Liver (tissue), 9 donors: Measurements from ENCODE around the gene STEAP3. TPM values are rescaled to one million over a fixed set of nuclear protein-coding genes. Genes with fewer than 3 reads are reported as not detected.
A peak's percentile ranks its signal among the peaks of the same experiment; 100 is the strongest.

ENCODE experiments used
- DNase-seq: peaks from one replicate; pipeline ENCODE4 v3.0.0-alpha.2; 2017; ENCODE audit warnings: low spot score
- H3K27ac ChIP-seq, 2 donors: one replicate each; pipeline ENCODE4 v1.7.0; 2013; ENCODE audit warnings: inconsistent platforms in 2 of 2, low read length in 2 of 2, control low read depth in 1 of 2, low read depth in 1 of 2, mild to moderate bottlenecking in 1 of 2
- H3K27me3 ChIP-seq, 4 donors: one replicate each; pipeline versions ENCODE4 v1.6.1 to v1.7.0; 2013; ENCODE audit warnings: low read length in 3 of 4, inconsistent platforms in 1 of 4, mild to moderate bottlenecking in 1 of 4, moderate library complexity in 1 of 4; ENCODE audit not compliant: control insufficient read depth in 4 of 4, insufficient read depth in 4 of 4
- H3K36me3 ChIP-seq, 4 donors: one replicate each; pipeline versions ENCODE4 v1.6.1 to v1.7.0; 2013; ENCODE audit warnings: low read length in 3 of 4, mild to moderate bottlenecking in 3 of 4, low read depth in 1 of 4, moderate library complexity in 1 of 4; ENCODE audit not compliant: control insufficient read depth in 4 of 4, insufficient read depth in 3 of 4
- H3K4me1 ChIP-seq, 4 donors: one replicate each; pipeline versions ENCODE4 v1.6.1 to v1.7.0; 2013; ENCODE audit warnings: low read length in 3 of 4, mild to moderate bottlenecking in 3 of 4, moderate library complexity in 1 of 4; ENCODE audit not compliant: control insufficient read depth in 4 of 4, insufficient read depth in 4 of 4
- H3K4me3 ChIP-seq, 3 donors: one replicate each; pipeline versions ENCODE4 v1.6.1 to v1.7.0; 2013; ENCODE audit warnings: low read length in 3 of 3, control low read depth in 1 of 3, low read depth in 1 of 3, mild to moderate bottlenecking in 1 of 3
- H3K9ac ChIP-seq, 2 donors: one replicate each; pipeline ENCODE4 v1.7.0; 2013; ENCODE audit warnings: low read length in 2 of 2, mild to moderate bottlenecking in 2 of 2, moderate library complexity in 2 of 2, control low read depth in 1 of 2, low read depth in 1 of 2
- H3K9me3 ChIP-seq, 4 donors: one replicate each; pipeline versions ENCODE4 v1.6.1 to v1.7.0; 2013; ENCODE audit warnings: low read length in 3 of 4; ENCODE audit not compliant: control insufficient read depth in 4 of 4
- CTCF ChIP-seq: fragments of 150-350 bp; IDR thresholded peaks from 2 replicates; pipeline ENCODE4 v1.5.1; 2017; ENCODE audit warnings: improper control_type of control experiment, low read depth, low read length; ENCODE audit not compliant: missing input control
- EGR1 ChIP-seq, 2 donors: IDR thresholded peaks; 2 replicates each; pipeline ENCODE4 v1.6.1; 2016 to 2018; ENCODE audit warnings: antibody characterized with exemption in 2 of 2, low read depth in 2 of 2
- FOXA1 ChIP-seq: IDR thresholded peaks from 2 replicates; pipeline ENCODE4 v1.6.1; 2016; ENCODE audit warnings: antibody characterized with exemption
- FOXA2 ChIP-seq: IDR thresholded peaks from 2 replicates; pipeline ENCODE4 v1.6.1; 2016; ENCODE audit warnings: antibody characterized with exemption
- GABPA ChIP-seq, 2 donors: IDR thresholded peaks in 1 of 2; conservative IDR thresholded peaks in 1 of 2; 2 replicates each; pipeline ENCODE4 v1.6.1; 2016; ENCODE audit warnings: antibody characterized with exemption in 2 of 2, mild to moderate bottlenecking in 1 of 2, moderate library complexity in 1 of 2
- HNF4A ChIP-seq, 2 donors: conservative IDR thresholded peaks; 2 replicates each; pipeline ENCODE4 v1.6.1; 2016; ENCODE audit warnings: antibody characterized with exemption in 2 of 2, mild to moderate bottlenecking in 2 of 2
- HNF4G ChIP-seq: IDR thresholded peaks from 2 replicates; pipeline ENCODE4 v1.6.1; 2016; ENCODE audit warnings: antibody characterized with exemption
- JUND ChIP-seq, 2 donors: IDR thresholded peaks; 2 replicates each; pipeline ENCODE4 v1.6.1; 2016; ENCODE audit warnings: antibody characterized with exemption in 2 of 2
- MAX ChIP-seq: IDR thresholded peaks from 2 replicates; pipeline ENCODE4 v1.6.1; 2016; ENCODE audit warnings: antibody characterized with exemption
- NR2F2 ChIP-seq: IDR thresholded peaks from 2 replicates; pipeline ENCODE4 v1.6.1; 2016; ENCODE audit warnings: antibody characterized with exemption
- RAD21 ChIP-seq, 2 donors: IDR thresholded peaks; 2 replicates each; pipeline ENCODE4 v1.6.1; 2016; ENCODE audit warnings: antibody characterized with exemption in 2 of 2, mild to moderate bottlenecking in 2 of 2
- RXRA ChIP-seq, 2 donors: IDR thresholded peaks; 2 replicates each; pipeline ENCODE4 v1.6.1; 2017 to 2018; ENCODE audit warnings: antibody characterized with exemption in 2 of 2, mild to moderate bottlenecking in 1 of 2
- SP1 ChIP-seq: IDR thresholded peaks from 2 replicates; pipeline ENCODE4 v1.6.1; 2018; ENCODE audit warnings: antibody characterized with exemption, mild to moderate bottlenecking
- TAF1 ChIP-seq: conservative IDR thresholded peaks from 2 replicates; pipeline ENCODE4 v1.6.1; 2016; ENCODE audit warnings: antibody characterized with exemption, mild to moderate bottlenecking
- YY1 ChIP-seq: IDR thresholded peaks from 2 replicates; pipeline ENCODE4 v1.6.1; 2016; ENCODE audit warnings: antibody characterized with exemption, mild to moderate bottlenecking
- WGBS: extraction: QIAGEN DNeasy Blood & Tissue Kit; methylation state at CpG from one replicate; pipeline ENCODE4 v1.1.7; 2013; 5-methylcytosine and 5-hydroxymethylcytosine counted together
- polyA plus RNA-seq, 2 donors: library from polyadenylated mRNA; stranded (reverse) in 1 of 2; unstranded in 1 of 2; fragments of 200-250 nt in 1 of 2; fragments of >200 nt in 1 of 2; fragmentation: Nextera tagmentation in 1 of 2; extraction: Ambion mirVana in 1 of 2; gene quantifications; one replicate each; pipeline versions ENCODE4 v1.2.1 to v1.2.3, GENCODE V29; 2013 to 2015
- total RNA-seq, 2 donors: library from RNA; depleted of rRNA; stranded (reverse); fragments of >200 nt; gene quantifications; one replicate each; pipeline ENCODE4 v1.2.3, GENCODE V29; 2014
- TF ChIP-seq, protein P1 (sequence below): IDR thresholded peaks from 2 replicates; pipeline ENCODE4 v1.6.1; 2016; ENCODE audit warnings: antibody characterized with exemption, mild to moderate bottlenecking
- TF ChIP-seq, protein P2 (sequence below): IDR thresholded peaks from 2 replicates; pipeline ENCODE4 v1.6.1; 2016; ENCODE audit warnings: antibody characterized with exemption
- TF ChIP-seq, protein P3 (sequence below): IDR thresholded peaks from 2 replicates; pipeline ENCODE4 v1.6.1; 2016; ENCODE audit warnings: antibody characterized with exemption
- donor health status: healthy.
- donor health status: healthy.
- donor health status: healthy.
- donor health status: healthy.
- donor health status: healthy.

STEAP3 gene, protein sequence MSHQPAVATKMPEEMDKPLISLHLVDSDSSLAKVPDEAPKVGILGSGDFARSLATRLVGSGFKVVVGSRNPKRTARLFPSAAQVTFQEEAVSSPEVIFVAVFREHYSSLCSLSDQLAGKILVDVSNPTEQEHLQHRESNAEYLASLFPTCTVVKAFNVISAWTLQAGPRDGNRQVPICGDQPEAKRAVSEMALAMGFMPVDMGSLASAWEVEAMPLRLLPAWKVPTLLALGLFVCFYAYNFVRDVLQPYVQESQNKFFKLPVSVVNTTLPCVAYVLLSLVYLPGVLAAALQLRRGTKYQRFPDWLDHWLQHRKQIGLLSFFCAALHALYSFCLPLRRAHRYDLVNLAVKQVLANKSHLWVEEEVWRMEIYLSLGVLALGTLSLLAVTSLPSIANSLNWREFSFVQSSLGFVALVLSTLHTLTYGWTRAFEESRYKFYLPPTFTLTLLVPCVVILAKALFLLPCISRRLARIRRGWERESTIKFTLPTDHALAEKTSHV
- total RNA-seq: 100 to 1,000 TPM in 1 of 2 donors, 10 to 100 TPM in 1; 44.4 to 153 TPM
- polyA plus RNA-seq: 100 to 1,000 TPM in 1 of 2 donors, 10 to 100 TPM in 1; 73.5 to 158 TPM

DNA sequence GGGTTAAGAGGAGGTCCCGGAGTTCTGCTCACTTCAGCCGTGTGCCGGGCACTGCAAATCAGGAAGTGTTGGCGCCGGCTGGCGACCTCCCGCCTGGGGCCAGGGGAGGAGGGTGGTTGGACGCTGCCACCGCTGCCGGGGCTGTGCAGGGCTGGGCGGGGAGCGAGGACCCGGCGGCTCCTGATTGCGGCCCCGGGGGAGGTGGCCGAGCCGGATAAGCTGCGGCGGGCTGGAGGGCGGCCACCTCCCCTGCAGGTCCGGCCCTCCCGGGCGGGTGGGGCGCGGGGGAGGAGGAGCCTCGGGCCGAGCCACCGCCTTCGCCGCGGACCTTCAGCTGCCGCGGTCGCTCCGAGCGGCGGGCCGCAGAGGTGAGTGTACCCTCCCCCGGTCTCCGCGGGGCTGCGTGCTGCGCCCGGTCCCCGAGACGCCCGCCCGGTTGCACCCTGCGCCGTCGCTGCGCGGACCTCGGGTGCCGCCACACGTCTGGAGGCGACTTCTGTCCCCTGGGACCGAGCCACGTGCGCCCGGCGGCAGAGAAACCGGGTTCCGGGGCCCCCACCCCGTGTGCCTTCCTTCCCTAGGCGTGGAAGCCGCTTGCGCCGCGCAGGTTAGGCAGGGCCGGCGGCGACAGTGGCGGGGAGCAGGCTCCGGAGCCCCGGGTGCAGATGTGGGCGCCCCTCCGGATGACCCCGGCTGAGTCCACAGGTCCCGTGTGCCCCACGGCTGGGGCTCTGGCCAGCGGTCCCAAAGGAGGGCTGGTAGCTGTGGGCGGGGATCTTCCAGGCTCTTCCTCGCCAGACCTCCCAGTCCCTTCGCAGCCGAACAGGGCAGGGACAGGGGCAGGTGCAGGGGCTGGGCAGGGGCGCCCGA, at the start of gene STEAP3:
STEAP3 (plus strand) TSS at position 314 of the 870 bp plus-strand sequence. CDS start 7,179 bp downstream, outside the sequence.
- Histone ChIP-seq H3K4me3 (peak within 1 kb of the TSS; percentile 68 to 84 (median 80)), H3K36me3 (peaks cover 0 to 4% (median under 1%) of the 10 kb centered on the region in 4 donors), H3K27ac (peak within 1 kb of the TSS; percentile 84 to 91), H3K9me3 (no peaks in the 10 kb centered on the region), H3K9ac (peak within 1 kb of the TSS; percentile 14 to 57), H3K27me3 (no peaks in the 10 kb centered on the region), H3K4me1 (peaks cover 3 to 68% (median 54%) of the 10 kb centered on the region in 4 donors)
- TF ChIP-seq, protein P1, sequence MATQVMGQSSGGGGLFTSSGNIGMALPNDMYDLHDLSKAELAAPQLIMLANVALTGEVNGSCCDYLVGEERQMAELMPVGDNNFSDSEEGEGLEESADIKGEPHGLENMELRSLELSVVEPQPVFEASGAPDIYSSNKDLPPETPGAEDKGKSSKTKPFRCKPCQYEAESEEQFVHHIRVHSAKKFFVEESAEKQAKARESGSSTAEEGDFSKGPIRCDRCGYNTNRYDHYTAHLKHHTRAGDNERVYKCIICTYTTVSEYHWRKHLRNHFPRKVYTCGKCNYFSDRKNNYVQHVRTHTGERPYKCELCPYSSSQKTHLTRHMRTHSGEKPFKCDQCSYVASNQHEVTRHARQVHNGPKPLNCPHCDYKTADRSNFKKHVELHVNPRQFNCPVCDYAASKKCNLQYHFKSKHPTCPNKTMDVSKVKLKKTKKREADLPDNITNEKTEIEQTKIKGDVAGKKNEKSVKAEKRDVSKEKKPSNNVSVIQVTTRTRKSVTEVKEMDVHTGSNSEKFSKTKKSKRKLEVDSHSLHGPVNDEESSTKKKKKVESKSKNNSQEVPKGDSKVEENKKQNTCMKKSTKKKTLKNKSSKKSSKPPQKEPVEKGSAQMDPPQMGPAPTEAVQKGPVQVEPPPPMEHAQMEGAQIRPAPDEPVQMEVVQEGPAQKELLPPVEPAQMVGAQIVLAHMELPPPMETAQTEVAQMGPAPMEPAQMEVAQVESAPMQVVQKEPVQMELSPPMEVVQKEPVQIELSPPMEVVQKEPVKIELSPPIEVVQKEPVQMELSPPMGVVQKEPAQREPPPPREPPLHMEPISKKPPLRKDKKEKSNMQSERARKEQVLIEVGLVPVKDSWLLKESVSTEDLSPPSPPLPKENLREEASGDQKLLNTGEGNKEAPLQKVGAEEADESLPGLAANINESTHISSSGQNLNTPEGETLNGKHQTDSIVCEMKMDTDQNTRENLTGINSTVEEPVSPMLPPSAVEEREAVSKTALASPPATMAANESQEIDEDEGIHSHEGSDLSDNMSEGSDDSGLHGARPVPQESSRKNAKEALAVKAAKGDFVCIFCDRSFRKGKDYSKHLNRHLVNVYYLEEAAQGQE: peak; percentile 85
- TF ChIP-seq EGR1 (IDR thresholded peaks at IDR 0.05; ENCODE audit: low read depth in 2 of 2) (no peak), RXRA (IDR thresholded peaks at IDR 0.05) (peak; percentile 33 to 58), JUND (IDR thresholded peaks at IDR 0.05) (no peak), TAF1 (peak; percentile 63), NR2F2 (no peak), CTCF (peak; percentile 0), FOXA1 (no peak), RAD21 (IDR thresholded peaks at IDR 0.05) (peak; percentile 4 to 6), HNF4A (conservative IDR thresholded peaks at IDR 0.05) (peak in 1 of 2 donors; percentile 21), MAX (no peak), GABPA (IDR thresholded peaks at IDR 0.05 in 1 of 2, conservative IDR thresholded peaks at IDR 0.05 in 1 of 2) (no peak), HNF4G (no peak), SP1 (peak; percentile 39), YY1 (no peak), FOXA2 (no peak)
- TF ChIP-seq, protein P2, sequence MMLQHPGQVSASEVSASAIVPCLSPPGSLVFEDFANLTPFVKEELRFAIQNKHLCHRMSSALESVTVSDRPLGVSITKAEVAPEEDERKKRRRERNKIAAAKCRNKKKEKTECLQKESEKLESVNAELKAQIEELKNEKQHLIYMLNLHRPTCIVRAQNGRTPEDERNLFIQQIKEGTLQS: no peak
- TF ChIP-seq, protein P3, sequence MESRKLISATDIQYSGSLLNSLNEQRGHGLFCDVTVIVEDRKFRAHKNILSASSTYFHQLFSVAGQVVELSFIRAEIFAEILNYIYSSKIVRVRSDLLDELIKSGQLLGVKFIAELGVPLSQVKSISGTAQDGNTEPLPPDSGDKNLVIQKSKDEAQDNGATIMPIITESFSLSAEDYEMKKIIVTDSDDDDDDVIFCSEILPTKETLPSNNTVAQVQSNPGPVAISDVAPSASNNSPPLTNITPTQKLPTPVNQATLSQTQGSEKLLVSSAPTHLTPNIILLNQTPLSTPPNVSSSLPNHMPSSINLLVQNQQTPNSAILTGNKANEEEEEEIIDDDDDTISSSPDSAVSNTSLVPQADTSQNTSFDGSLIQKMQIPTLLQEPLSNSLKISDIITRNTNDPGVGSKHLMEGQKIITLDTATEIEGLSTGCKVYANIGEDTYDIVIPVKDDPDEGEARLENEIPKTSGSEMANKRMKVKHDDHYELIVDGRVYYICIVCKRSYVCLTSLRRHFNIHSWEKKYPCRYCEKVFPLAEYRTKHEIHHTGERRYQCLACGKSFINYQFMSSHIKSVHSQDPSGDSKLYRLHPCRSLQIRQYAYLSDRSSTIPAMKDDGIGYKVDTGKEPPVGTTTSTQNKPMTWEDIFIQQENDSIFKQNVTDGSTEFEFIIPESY: no peak
- under 1% methylated on average over 89 of the region's 89 CpGs for WGBS
- DNase-seq: peak; percentile 91
